ENCODE results near the gene ZNF565. TPM values are rescaled to one million over a fixed set of nuclear protein-coding genes. Genes with fewer than 3 reads are reported as not detected.

The ZNF565 gene
- polyA plus RNA-seq, 1 of the 3 experiments (the other 2 are of a cell fraction): 1.5 TPM

GRCh38 chr19:36198119-36198518 is 16.3 kb downstream of the ZNF565 start:
- Histone ChIP-seq H3K27me3 (ENCODE audit: insufficient read depth) (no peaks in the 10 kb centered on the region), H4K20me1 (ENCODE audit: insufficient read depth) (no peaks in the 10 kb centered on the region), H3K4me3 (ENCODE audit: low read depth in 2 of 2, low read length in 1 of 2) (no peak overlapping the region), H3K36me3 (replicated peaks in 1 of 2; ENCODE audit: control insufficient read depth in 1 of 2, insufficient read depth in 2 of 2, low read length in 1 of 2) (peaks cover 0 to 3% of the 10 kb centered on the region in 2 experiments), H3K9me3 (no peaks in the 10 kb centered on the region), H3F3A (replicated peaks; ENCODE audit: insufficient read depth) (no peaks in the 10 kb centered on the region), H3K79me2 (ENCODE audit: insufficient read depth) (no peaks in the 10 kb centered on the region), H3K4me1 (ENCODE audit: control insufficient read depth in 1 of 2, insufficient read depth in 2 of 2, low read depth in 1 of 2, low read length in 1 of 2) (no peaks in the 10 kb centered on the region), H3K4me2 (no peak overlapping the region), H3K9me2 (no peaks in the 10 kb centered on the region), H3K9ac (no peak overlapping the region), H3K27ac (ENCODE audit: low read depth in 2 of 2, low read length in 1 of 2) (no peak overlapping the region), H2AFZ (ENCODE audit: low read depth) (no peak overlapping the region)
- CTCF ChIA-PET: no interaction called here
- 90% methylated on average over 2 of the region's 2 CpGs for WGBS (ENCODE audit: low lambda C conversion rate)
- POLR2A ChIA-PET: no interaction called here
- TF ChIP-seq NFIC (IDR thresholded peaks at IDR 0.05; ENCODE audit: borderline replicate concordance) (no peak), SIN3A (IDR thresholded peaks at IDR 0.05; ENCODE audit: borderline replicate concordance, low read depth, low read length) (no peak), FOSL2 (IDR thresholded peaks at IDR 0.05; ENCODE audit: borderline replicate concordance, low read depth) (no peak), JUND (IDR thresholded peaks at IDR 0.05) (no peak), MAX (IDR thresholded peaks at IDR 0.05; ENCODE audit: low read depth) (no peak), CTCF (IDR thresholded peaks at IDR 0.05) (no peak), RCOR1 (IDR thresholded peaks at IDR 0.05; ENCODE audit: low read length) (no peak), RXRA (IDR thresholded peaks at IDR 0.05; ENCODE audit: borderline replicate concordance, low read depth) (no peak)
- DNase-seq: no peak

- Histone ChIP-seq H4K20me1 (ENCODE audit: insufficient read depth) (no peaks in the 10 kb centered on the region), H3F3A (replicated peaks; ENCODE audit: insufficient read depth) (no peaks in the 10 kb centered on the region), H3K9me2 (no peaks in the 10 kb centered on the region), H3K36me3 (replicated peaks in 1 of 2; ENCODE audit: control insufficient read depth in 1 of 2, insufficient read depth in 2 of 2, low read length in 1 of 2) (peaks cover 0 to under 1% of the 10 kb centered on the region in 2 experiments), H3K4me1 (ENCODE audit: control insufficient read depth in 1 of 2, insufficient read depth in 2 of 2, low read depth in 1 of 2, low read length in 1 of 2) (no peaks in the 10 kb centered on the region), H3K9me3 (no peaks in the 10 kb centered on the region), H3K4me3 (ENCODE audit: low read depth in 2 of 2, low read length in 1 of 2) (no peak overlapping the region), H3K27ac (ENCODE audit: low read depth in 2 of 2, low read length in 1 of 2) (no peak overlapping the region), H3K9ac (no peak overlapping the region), H3K27me3 (ENCODE audit: insufficient read depth) (no peaks in the 10 kb centered on the region), H3K79me2 (ENCODE audit: insufficient read depth) (no peaks in the 10 kb centered on the region), H3K4me2 (no peak overlapping the region), H2AFZ (ENCODE audit: low read depth) (no peak overlapping the region)
- 84% methylated on average over 2 of the region's 2 CpGs for WGBS (ENCODE audit: low lambda C conversion rate)
- POLR2A ChIA-PET: no interaction called here
- DNase-seq: no peak
- CTCF ChIA-PET: interaction anchor here (0.8 to 1.3 kb wide), 2 partner anchors 12 to 69 kb away, joined by 3 to 4 read pairs; no protein-coding TSS in a partner anchor
- no peak for TF ChIP-seq CHD2 (IDR thresholded peaks at IDR 0.05; ENCODE audit: low read length, partially characterized antibody)
- TF ChIP-seq ZBTB33 (IDR thresholded peaks at IDR 0.05; ENCODE audit: borderline replicate concordance, low read depth): no peak
- TF ChIP-seq EP300 (IDR thresholded peaks at IDR 0.05; ENCODE audit: borderline replicate concordance in 1 of 2, low read depth in 1 of 2, low read length in 1 of 2): no peak
- no peak for TF ChIP-seq FOXJ3 (CRISPR knock-in tag; IDR thresholded peaks at IDR 0.05)
- TF ChIP-seq ELF1 (IDR thresholded peaks at IDR 0.05): no peak
- TF ChIP-seq RXRA (IDR thresholded peaks at IDR 0.05; ENCODE audit: borderline replicate concordance, low read depth): no peak
- TF ChIP-seq USF1 (IDR thresholded peaks at IDR 0.05; ENCODE audit: borderline replicate concordance, low read depth): no peak
- no peak for TF ChIP-seq TEAD4 (IDR thresholded peaks at IDR 0.05; ENCODE audit: borderline replicate concordance, insufficient read depth)
- TF ChIP-seq EZH2phosphoT487 (IDR thresholded peaks at IDR 0.05; ENCODE audit: borderline replicate concordance, low read depth): no peak
- no peak for TF ChIP-seq FOXM1 (IDR thresholded peaks at IDR 0.05; ENCODE audit: low read depth)
- TF ChIP-seq USF2 (IDR thresholded peaks at IDR 0.05; ENCODE audit: borderline replicate concordance, low read depth, low read length): no peak
- no peak for TF ChIP-seq IRF3 (IDR thresholded peaks at IDR 0.05; ENCODE audit: low read depth, low read length)
- TF ChIP-seq RFX5 (IDR thresholded peaks at IDR 0.05; ENCODE audit: low read length): no peak
Measured at GRCh38 chr19:36196249-36196648, 18.2 kb downstream of the ZNF565 start.
